H1 (cell line): ENCODE measurements around the gene PASD1. TPM values are rescaled to one million over a fixed set of nuclear protein-coding genes. Genes with fewer than 3 reads are reported as not detected.

ENCODE experiments used
- CTCF ChIA-PET: fragments of 300-600 bp; sonication (Branson Sonifier 250); formaldehyde crosslinking; loops from one replicate; lab custom pipeline; 2021; ENCODE audit not compliant: partially characterized antibody; lab: Charles Lee
- POLR2A ChIA-PET: fragments of 300-600 bp; sonication (Branson Sonifier 250); formaldehyde crosslinking; loops from one replicate; lab custom pipeline; 2021; ENCODE audit warnings: inconsistent platforms; ENCODE audit not compliant: partially characterized antibody; lab: Charles Lee
- DNase-seq, 2 experiments: peaks; one replicate each; pipeline versions ENCODE4 v3.0.0 to v3.0.0-alpha.2; 2010 to 2022; ENCODE audit warnings: low spot score in 2 of 2, low read depth in 1 of 2, mixed read lengths in 1 of 2
- FAIRE-seq: peaks from 2 replicates; lab custom pipeline; 2011; peaks lifted over from hg19 to GRCh38; lab: Jason Lieb, UNC
- H2AFZ ChIP-seq: 2 replicates; pipeline ENCODE4 v1.8.1; 2012; ENCODE audit warnings: low read length, inconsistent platforms
- H2AK5ac ChIP-seq: 2 replicates; pipeline ENCODE4 v1.6.1; 2013; ENCODE audit warnings: low read depth, low read length
- H2BK120ac ChIP-seq: replicated peaks from 2 replicates; pipeline ENCODE3; 2013; ENCODE audit warnings: low read depth, low read length, inconsistent platforms
- H2BK12ac ChIP-seq: 2 replicates; pipeline ENCODE4 v1.6.1; 2013; ENCODE audit warnings: low read depth, low read length
- H2BK15ac ChIP-seq: 2 replicates; pipeline ENCODE4 v1.6.1; 2013; ENCODE audit warnings: low read length
- H2BK20ac ChIP-seq: 2 replicates; pipeline ENCODE4 v1.6.1; 2013; ENCODE audit warnings: low read length
- H2BK5ac ChIP-seq: 2 replicates; pipeline ENCODE4 v1.6.1; 2013; ENCODE audit warnings: low read depth, low read length
- H3K14ac ChIP-seq: 2 replicates; pipeline ENCODE4 v1.6.1; 2013; ENCODE audit warnings: inconsistent platforms; ENCODE audit not compliant: insufficient read length
- H3K18ac ChIP-seq: 2 replicates; pipeline ENCODE4 v1.6.1; 2013; ENCODE audit warnings: low read length; ENCODE audit errors: extremely low read depth
- H3K23ac ChIP-seq: 2 replicates; pipeline ENCODE4 v1.6.1; 2013; ENCODE audit warnings: inconsistent platforms; ENCODE audit not compliant: insufficient read length
- H3K23me2 ChIP-seq: 2 replicates; pipeline ENCODE4 v1.6.1; 2013; ENCODE audit warnings: low read depth, low read length
- H3K27ac ChIP-seq: 2 replicates; pipeline ENCODE4 v1.6.1; 2011; ENCODE audit warnings: low read depth, low read length, inconsistent platforms
- H3K27me3 ChIP-seq, 4 experiments: replicated peaks in 1 of 4; 1 replicate in 1 of 4; 2 replicates in 3 of 4; pipeline versions ENCODE4 v1.6.1 to v1.8.1; 2011 to 2013; ENCODE audit warnings: low read length in 3 of 4, mild to moderate bottlenecking in 3 of 4, inconsistent platforms in 2 of 4, mixed read lengths in 2 of 4, moderate library complexity in 1 of 4; ENCODE audit not compliant: control insufficient read depth in 3 of 4, insufficient read depth in 3 of 4; ENCODE audit errors: extremely low read depth in 1 of 4
- H3K36me3 ChIP-seq, 4 experiments: 2 replicates each; pipeline versions ENCODE4 v1.6.1 to v1.8.1; 2011 to 2013; ENCODE audit warnings: mild to moderate bottlenecking in 4 of 4, low read length in 3 of 4, moderate library complexity in 2 of 4, control low read depth in 1 of 4, inconsistent platforms in 1 of 4; ENCODE audit not compliant: insufficient read depth in 4 of 4, control insufficient read depth in 2 of 4
- H3K4ac ChIP-seq: replicated peaks from 2 replicates; pipeline ENCODE3; 2013; ENCODE audit warnings: low read length, low read depth, mixed read lengths, inconsistent platforms; ENCODE audit not compliant: insufficient read length
- H3K4me1 ChIP-seq, 4 experiments: replicated peaks in 1 of 4; 1 replicate in 1 of 4; 2 replicates in 3 of 4; pipeline versions ENCODE4 v1.6.1 to v1.8.1; 2011 to 2013; ENCODE audit warnings: low read length in 3 of 4, inconsistent platforms in 2 of 4, mixed read lengths in 1 of 4; ENCODE audit not compliant: insufficient read depth in 4 of 4, control insufficient read depth in 3 of 4
- H3K4me2 ChIP-seq, 2 experiments: 2 replicates each; pipeline versions ENCODE4 v1.6.1 to v1.8.1; 2011 to 2013; ENCODE audit warnings: low read depth in 2 of 2, low read length in 2 of 2, control low read depth in 1 of 2, inconsistent platforms in 1 of 2, mild to moderate bottlenecking in 1 of 2; ENCODE audit not compliant: insufficient read depth in 1 of 2
- H3K4me3 ChIP-seq, 4 experiments: fragments of 200-600, 300-600 bp in 1 of 4; sonication (generic), shearing (Covaris generic), sonication (Bioruptor Twin) in 1 of 4; 2 replicates each; pipeline versions ENCODE4 v1.5.1 to v1.8.1; 2011 to 2016; ENCODE audit warnings: low read length in 4 of 4, low read depth in 3 of 4, control low read depth in 2 of 4, inconsistent platforms in 2 of 4, mild to moderate bottlenecking in 2 of 4, mixed read lengths in 1 of 4, moderate library complexity in 1 of 4; ENCODE audit not compliant: insufficient read depth in 2 of 4; ENCODE audit errors: extremely low read depth in 1 of 4
- H3K56ac ChIP-seq: replicated peaks from 2 replicates; pipeline ENCODE3; 2013; ENCODE audit warnings: low read depth, mild to moderate bottlenecking, mixed read lengths, low read length, inconsistent platforms; ENCODE audit not compliant: insufficient read length
- H3K79me1 ChIP-seq: 2 replicates; pipeline ENCODE4 v1.6.1; 2013; ENCODE audit warnings: low read depth, low read length, control low read depth
- H3K79me2 ChIP-seq, 2 experiments: 2 replicates each; pipeline versions ENCODE4 v1.6.1 to v1.8.1; 2012 to 2013; ENCODE audit warnings: low read length in 2 of 2, mild to moderate bottlenecking in 2 of 2, inconsistent platforms in 1 of 2; ENCODE audit not compliant: insufficient read depth in 2 of 2, control insufficient read depth in 1 of 2
- H3K9ac ChIP-seq, 4 experiments: replicated peaks in 1 of 4; 1 replicate in 1 of 4; 2 replicates in 3 of 4; pipeline versions ENCODE4 v1.6.1 to v1.8.1; 2011 to 2013; ENCODE audit warnings: low read depth in 3 of 4, low read length in 3 of 4, control low read depth in 2 of 4, mild to moderate bottlenecking in 2 of 4, moderate library complexity in 2 of 4, inconsistent platforms in 1 of 4; ENCODE audit errors: extremely low read depth in 1 of 4
- H3K9me3 ChIP-seq, 2 experiments: 2 replicates each; pipeline versions ENCODE4 v1.6.1 to v1.8.1; 2012 to 2013; ENCODE audit warnings: mild to moderate bottlenecking in 2 of 2, moderate library complexity in 2 of 2, control low read depth in 1 of 2, inconsistent platforms in 1 of 2, low read depth in 1 of 2, low read length in 1 of 2, mixed read lengths in 1 of 2; ENCODE audit not compliant: insufficient read depth in 2 of 2
- H4K20me1 ChIP-seq, 2 experiments: replicated peaks in 1 of 2; 2 replicates each; pipeline versions ENCODE3 to v1.8.1; 2011 to 2013; ENCODE audit warnings: inconsistent platforms in 2 of 2, low read length in 2 of 2, mild to moderate bottlenecking in 1 of 2; ENCODE audit not compliant: insufficient read depth in 2 of 2, control insufficient read depth in 1 of 2
- H4K5ac ChIP-seq: 2 replicates; pipeline ENCODE4 v1.6.1; 2013; ENCODE audit warnings: low read length, low read depth, mixed read lengths, inconsistent platforms; ENCODE audit not compliant: insufficient read length
- H4K8ac ChIP-seq: 2 replicates; pipeline ENCODE4 v1.8.0; 2013; ENCODE audit warnings: mild to moderate bottlenecking, moderate library complexity, low read length, inconsistent platforms; ENCODE audit not compliant: insufficient read depth; ENCODE audit errors: extremely low read depth
- H4K91ac ChIP-seq: replicated peaks from 2 replicates; pipeline ENCODE3; 2013; ENCODE audit warnings: low read length, mixed read lengths, inconsistent platforms; ENCODE audit not compliant: insufficient read length
- CHD1 ChIP-seq: IDR thresholded peaks from 2 replicates; pipeline ENCODE4 v1.6.1; 2012; ENCODE audit warnings: low read depth, low read length, improper control_type of control experiment
- GTF2F1 ChIP-seq: IDR thresholded peaks from 2 replicates; pipeline ENCODE4 v1.6.1; 2012; ENCODE audit warnings: low read depth, low read length, improper control_type of control experiment, borderline replicate concordance
- HDAC2 ChIP-seq, 2 experiments: fragments of 300-600 bp in 1 of 2; sonication (generic) in 1 of 2; IDR thresholded peaks; 2 replicates each; pipeline ENCODE4 v1.6.1; 2011 to 2012; ENCODE audit warnings: low read depth in 2 of 2, low read length in 2 of 2, mild to moderate bottlenecking in 2 of 2, moderate library complexity in 2 of 2, borderline replicate concordance in 1 of 2, inconsistent platforms in 1 of 2
- JUN ChIP-seq: IDR thresholded peaks from 2 replicates; pipeline ENCODE4 v1.6.1; 2011; ENCODE audit warnings: low read depth, mild to moderate bottlenecking, improper control_type of control experiment, low read length
- SRF ChIP-seq: IDR thresholded peaks from 2 replicates; pipeline ENCODE4 v1.6.1; 2011; ENCODE audit warnings: mild to moderate bottlenecking, low read depth, low read length, moderate library complexity
- WGBS, 2 experiments: shearing (Covaris generic) in 1 of 2; methylation state at CpG; one replicate each; pipeline versions ENCODE4 v1.1.6 to v1.1.7; 2013 to 2015; ENCODE audit warnings: low lambda C conversion rate in 2 of 2, mixed read lengths in 2 of 2, inconsistent platforms in 1 of 2, low coverage in 1 of 2, missing lambda C conversion rate in 1 of 2; ENCODE audit not compliant: insufficient replicate concordance in 2 of 2, insufficient coverage in 1 of 2, insufficient read length in 1 of 2; ENCODE audit errors: extremely low coverage in 1 of 2, missing lambda C conversion rate in 1 of 2; 5-methylcytosine and 5-hydroxymethylcytosine counted together
- polyA plus RNA-seq, 7 experiments: library from polyadenylated mRNA; depleted of rRNA in 3 of 7; stranded (reverse) in 5 of 7; unstranded in 2 of 7; fragments of >200 nt in 5 of 7; fragments of 200-250 nt in 2 of 7; gene quantifications; 1 replicate in 5 of 7; 2 replicates in 1 of 7; 4 replicates in 1 of 7; pipeline versions ENCODE4 v1.2.1 to v1.2.3, GENCODE V29; 2011 to 2013; ENCODE audit warnings: missing spikeins in 2 of 7, mixed read lengths in 2 of 7
- total RNA-seq: library from RNA; stranded (reverse); fragmentation: NEBNext Ultra II Directional; extraction: Animal tissue kit (Norgen Biotek cat#: 25700); gene quantifications from 2 replicates; pipeline ENCODE4 v1.2.1, GENCODE V29; 2021

PASD1 gene
- total and polyA plus RNA-seq, 2 of the 8 experiments (the other 6 are each of a cell fraction or from before 2014, with no cell fraction given): 0.03 to 0.09 TPM

DNA sequence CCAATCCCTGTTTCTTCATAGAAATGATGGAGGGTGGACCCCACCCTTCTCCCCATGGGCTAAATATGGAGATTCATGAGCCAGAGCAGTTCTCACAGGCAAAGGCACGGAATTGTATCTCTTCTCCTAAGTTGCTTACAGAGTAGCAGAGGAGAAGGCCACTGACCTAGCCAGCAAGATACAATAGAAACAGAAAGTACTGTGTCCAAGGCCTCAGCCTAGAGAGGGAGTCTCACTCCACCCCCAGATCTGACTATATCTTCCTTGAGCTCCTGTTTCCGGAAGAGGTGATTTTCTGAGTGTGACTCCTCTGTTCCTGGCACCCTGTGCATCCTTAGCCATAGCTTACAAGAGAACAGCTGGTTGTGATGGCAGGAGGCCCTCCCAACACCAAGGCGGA is 152.3 kb downstream of the PASD1 start, which contains the start of gene FATE1:
FATE1 (plus strand) TSS at position 284 of the 400 bp plus-strand sequence; CDS start at position 369, 85 bp downstream.
- CTCF ChIA-PET: interaction anchor here (1.8 kb wide), 1 partner anchor 35 kb away, joined by 4 read pairs; no protein-coding TSS in a partner anchor
- 43% methylated on average over 2 of the region's 3 CpGs; no CpG with 5 or more reads in 1 of the 2 experiments for WGBS, 2 experiments
- no peak for FAIRE-seq

More for the DNA sequence above, 152.3 kb downstream of the PASD1 start, which contains the start of gene FATE1:
- Histone ChIP-seq H3K36me3 (no peaks in the 10 kb centered on the region), H3K14ac (no peak within 1 kb of the TSS), H3K27ac (no peak within 1 kb of the TSS), H3K79me2 (no peaks in the 10 kb centered on the region), H4K5ac (no peak within 1 kb of the TSS), H3K23me2 (no peaks in the 10 kb centered on the region), H2BK15ac (no peak within 1 kb of the TSS), H2BK120ac (no peak within 1 kb of the TSS), H3K18ac (no peak within 1 kb of the TSS), H3K23ac (no peak within 1 kb of the TSS), H2AFZ (no peak within 1 kb of the TSS), H3K79me1 (no peaks in the 10 kb centered on the region), H3K4ac (no peak within 1 kb of the TSS), H4K20me1 (no peaks in the 10 kb centered on the region), H3K4me3 (no peak within 1 kb of the TSS), H3K27me3 (no peaks in the 10 kb centered on the region), H4K8ac (no peak within 1 kb of the TSS), H3K9me3 (no peaks in the 10 kb centered on the region), H3K4me2 (no peak within 1 kb of the TSS), H2BK12ac (no peak within 1 kb of the TSS), H3K56ac (no peak within 1 kb of the TSS), H3K9ac (no peak within 1 kb of the TSS), H2BK20ac (no peak within 1 kb of the TSS), H2BK5ac (no peak within 1 kb of the TSS), H3K4me1 (peaks cover 0 to 4% (median 1%) of the 10 kb centered on the region in 4 experiments; a peak in 3 of 7 replicates)
- no peak for DNase-seq
- POLR2A ChIA-PET: no interaction called here
- TF ChIP-seq SRF (no peak), JUN (no peak), CHD1 (no peak), GTF2F1 (no peak), HDAC2 (IDR thresholded peaks at IDR 0.05; ENCODE audit: borderline replicate concordance in 1 of 2, low read depth in 2 of 2, low read length in 2 of 2) (no peak)
- TF ChIP-seq, all 59 proteins: peak for 0
- no peak within 1 kb of the TSS for H2AK5ac ChIP-seq
- no peak within 1 kb of the TSS for H4K91ac ChIP-seq
